ENCODE measurements around the gene C22orf31.
A peak's percentile ranks its signal among the peaks of the same experiment; 100 is the strongest.

C22orf31 gene

DNA sequence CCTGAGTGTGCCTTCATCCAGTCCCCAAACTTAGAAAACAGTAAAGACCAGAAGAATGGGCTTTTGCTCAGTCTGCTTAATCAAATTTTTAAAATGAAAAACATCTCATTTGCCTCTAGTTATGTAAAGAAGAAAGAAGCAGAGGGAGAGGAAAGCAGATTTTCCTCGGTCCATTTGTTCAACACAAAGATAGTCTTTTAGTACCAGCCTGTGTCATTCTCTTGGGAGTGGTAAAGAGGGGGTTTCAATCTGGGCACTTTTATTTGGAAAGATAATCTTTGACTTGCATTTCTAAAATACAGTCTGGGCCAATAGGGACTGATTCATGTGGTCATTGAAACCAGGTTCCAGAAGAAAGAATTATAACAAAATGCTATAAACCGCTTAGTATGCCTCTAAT, 40.7 kb upstream of the C22orf31 start:
- DNase-seq (ENCODE audit: low read depth): no peak
- TF ChIP-seq, protein P1, sequence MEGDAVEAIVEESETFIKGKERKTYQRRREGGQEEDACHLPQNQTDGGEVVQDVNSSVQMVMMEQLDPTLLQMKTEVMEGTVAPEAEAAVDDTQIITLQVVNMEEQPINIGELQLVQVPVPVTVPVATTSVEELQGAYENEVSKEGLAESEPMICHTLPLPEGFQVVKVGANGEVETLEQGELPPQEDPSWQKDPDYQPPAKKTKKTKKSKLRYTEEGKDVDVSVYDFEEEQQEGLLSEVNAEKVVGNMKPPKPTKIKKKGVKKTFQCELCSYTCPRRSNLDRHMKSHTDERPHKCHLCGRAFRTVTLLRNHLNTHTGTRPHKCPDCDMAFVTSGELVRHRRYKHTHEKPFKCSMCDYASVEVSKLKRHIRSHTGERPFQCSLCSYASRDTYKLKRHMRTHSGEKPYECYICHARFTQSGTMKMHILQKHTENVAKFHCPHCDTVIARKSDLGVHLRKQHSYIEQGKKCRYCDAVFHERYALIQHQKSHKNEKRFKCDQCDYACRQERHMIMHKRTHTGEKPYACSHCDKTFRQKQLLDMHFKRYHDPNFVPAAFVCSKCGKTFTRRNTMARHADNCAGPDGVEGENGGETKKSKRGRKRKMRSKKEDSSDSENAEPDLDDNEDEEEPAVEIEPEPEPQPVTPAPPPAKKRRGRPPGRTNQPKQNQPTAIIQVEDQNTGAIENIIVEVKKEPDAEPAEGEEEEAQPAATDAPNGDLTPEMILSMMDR (IDR thresholded peaks at IDR 0.05; ENCODE audit: insufficient read depth, low read depth, low read length, missing control alignments): no peak
- H3K4me3 ChIP-seq (ENCODE audit: low read length): no peak overlapping the region

DNA sequence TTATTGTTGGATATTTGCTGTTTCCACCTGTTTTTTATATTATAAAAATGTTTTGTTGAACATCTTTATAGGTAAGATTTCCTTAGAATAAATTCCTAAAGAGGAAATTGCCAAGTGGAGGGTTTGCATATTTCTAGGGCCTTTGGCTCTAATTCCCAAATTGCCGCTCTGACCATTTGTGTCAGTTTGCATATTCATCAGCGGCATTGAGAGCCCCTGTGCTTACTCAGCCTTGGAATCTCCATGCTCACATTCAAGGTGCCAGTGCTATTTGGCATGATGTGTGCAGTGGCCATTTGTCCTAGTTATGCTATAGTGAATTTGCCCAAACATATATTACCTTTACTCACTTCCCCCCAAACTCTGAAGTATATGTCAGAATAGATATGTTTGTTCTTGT, 36.7 kb upstream of the C22orf31 start:
- no peak overlapping the region for H3K4me3 ChIP-seq (ENCODE audit: low read length)
- no peak for DNase-seq (ENCODE audit: low read depth)
- TF ChIP-seq, protein P1 (IDR thresholded peaks at IDR 0.05; ENCODE audit: insufficient read depth, low read depth, low read length, missing control alignments): no peak

DNA sequence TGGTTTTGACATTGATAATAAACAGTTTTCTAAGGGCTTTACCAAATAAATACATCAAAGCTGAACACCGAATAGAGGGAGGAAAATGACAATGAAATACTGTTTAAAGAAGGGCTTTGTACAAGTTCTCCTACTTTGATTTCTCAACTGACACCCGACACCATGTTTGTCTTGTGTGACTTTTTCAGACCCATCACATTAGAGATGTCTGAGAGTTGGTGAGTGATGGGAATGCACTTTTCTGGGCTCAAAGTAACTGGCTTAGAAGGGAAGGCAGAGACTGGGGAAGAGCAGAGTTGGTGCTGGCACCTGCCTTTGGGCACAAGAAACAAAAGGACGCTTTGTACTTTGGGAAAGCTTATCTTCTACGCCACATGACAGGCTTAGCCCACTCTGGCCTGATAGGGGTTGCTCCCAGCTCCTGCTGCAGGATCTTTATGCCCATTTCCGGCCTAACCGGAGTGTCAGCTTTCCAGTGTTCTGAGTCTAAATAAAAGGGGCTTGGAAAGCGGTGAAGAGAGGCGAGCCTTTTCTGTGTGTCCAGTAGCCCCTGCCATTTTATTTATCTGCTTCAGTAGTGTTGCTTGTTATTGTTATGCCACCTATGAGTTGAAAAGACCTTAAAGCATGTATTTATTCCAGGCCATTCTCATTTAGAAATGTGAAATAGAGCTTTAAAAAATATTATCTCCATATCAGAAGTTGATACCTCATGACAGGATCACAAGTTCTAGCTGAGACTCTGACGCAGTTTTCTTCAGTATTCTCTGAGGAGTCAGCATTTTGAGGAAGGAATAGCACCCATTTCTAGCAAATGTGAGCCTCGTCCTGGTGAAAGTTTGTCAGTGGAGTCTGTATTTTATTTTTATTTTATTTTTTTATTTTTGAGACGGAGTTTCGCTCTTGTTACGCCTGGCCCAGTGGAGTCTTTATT, 35.4 kb upstream of the C22orf31 start:
- TF ChIP-seq, protein P1 (IDR thresholded peaks at IDR 0.05; ENCODE audit: insufficient read depth, low read depth, low read length, missing control alignments): no peak
- H3K4me3 ChIP-seq (ENCODE audit: low read length): no peak overlapping the region
- peak; percentile 24 for DNase-seq (ENCODE audit: low read depth)

GRCh38 chr22:29095459-29095858, 33.8 kb upstream of the C22orf31 start:
- no peak for DNase-seq (ENCODE audit: low read depth)
- TF ChIP-seq, protein P1 (IDR thresholded peaks at IDR 0.05; ENCODE audit: insufficient read depth, low read depth, low read length, missing control alignments): no peak

DNA sequence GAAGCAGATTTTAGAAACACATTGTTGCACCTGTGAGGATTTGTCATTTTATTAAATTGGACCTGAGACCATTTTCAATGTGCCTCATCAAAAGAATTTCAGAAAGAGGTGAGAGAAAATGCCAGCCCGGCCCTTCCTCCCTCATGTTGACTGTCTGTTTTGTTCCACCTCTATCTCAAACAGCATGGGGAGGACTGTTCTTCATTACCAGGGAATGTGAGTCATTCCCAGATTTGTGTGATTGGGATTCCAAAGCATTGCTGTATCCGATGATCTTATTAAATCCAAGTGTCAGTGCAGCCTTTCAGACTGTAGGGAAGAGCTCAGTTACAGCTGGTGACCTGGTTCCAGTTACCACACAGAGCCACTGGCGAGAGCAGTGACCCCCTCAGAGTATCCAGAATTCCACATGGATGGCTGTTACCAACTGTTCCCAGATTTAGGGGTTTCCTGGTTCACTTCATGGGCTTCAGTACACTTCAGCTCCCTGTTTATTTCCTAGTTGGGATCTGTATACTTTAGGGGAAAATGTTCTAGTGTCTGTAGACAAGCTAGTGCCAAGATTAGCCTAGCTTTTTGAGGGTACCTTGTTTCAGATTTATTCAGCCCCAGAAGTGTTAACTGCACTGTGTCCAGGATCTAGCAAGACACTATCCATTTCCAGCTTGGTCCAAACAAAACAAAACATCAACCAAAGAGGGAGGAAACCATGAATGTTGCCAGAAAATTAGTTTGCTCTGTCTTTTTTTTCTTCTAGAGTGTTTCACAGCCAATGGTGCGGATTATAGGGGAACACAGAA, 32.1 kb upstream of the C22orf31 start:
- DNase-seq (ENCODE audit: low read depth): no peak
- no peak overlapping the region for H3K4me3 ChIP-seq (ENCODE audit: low read length)
- TF ChIP-seq, protein P1 (IDR thresholded peaks at IDR 0.05; ENCODE audit: insufficient read depth, low read depth, low read length, missing control alignments): no peak

More at GRCh38 chr22:29095459-29095858, 33.8 kb upstream of the C22orf31 start:
- H3K4me3 ChIP-seq (ENCODE audit: low read length): no peak overlapping the region

- TF ChIP-seq, protein P1 (IDR thresholded peaks at IDR 0.05; ENCODE audit: insufficient read depth, low read depth, low read length, missing control alignments): no peak
- no peak overlapping the region for H3K4me3 ChIP-seq (ENCODE audit: low read length)
- no peak for DNase-seq (ENCODE audit: low read depth)
Measured at GRCh38 chr22:29093030-29093429, 31.4 kb upstream of the C22orf31 start.
